Body of pancreas (tissue), 4 donors: ENCODE data around the gene PTPRN2.

ENCODE experiments used
- POLR2A ChIP-seq, 3 donors: fragments of 450-650 bp; IDR thresholded peaks; one replicate each; pipeline ENCODE4 v1.6.1; 2016; ENCODE audit warnings: antibody characterized with exemption in 3 of 3, mild to moderate bottlenecking in 2 of 3
- TF ChIP-seq, protein P1 (sequence below), 7 experiments: fragments of 450-650 bp in 4 of 7; fragments of 200-600 bp in 3 of 7; sonication (generic) in 3 of 7; IDR thresholded peaks; one replicate each; pipeline ENCODE4 v1.5.1; 2016 to 2019; ENCODE audit warnings: antibody characterized with exemption in 7 of 7

DNA sequence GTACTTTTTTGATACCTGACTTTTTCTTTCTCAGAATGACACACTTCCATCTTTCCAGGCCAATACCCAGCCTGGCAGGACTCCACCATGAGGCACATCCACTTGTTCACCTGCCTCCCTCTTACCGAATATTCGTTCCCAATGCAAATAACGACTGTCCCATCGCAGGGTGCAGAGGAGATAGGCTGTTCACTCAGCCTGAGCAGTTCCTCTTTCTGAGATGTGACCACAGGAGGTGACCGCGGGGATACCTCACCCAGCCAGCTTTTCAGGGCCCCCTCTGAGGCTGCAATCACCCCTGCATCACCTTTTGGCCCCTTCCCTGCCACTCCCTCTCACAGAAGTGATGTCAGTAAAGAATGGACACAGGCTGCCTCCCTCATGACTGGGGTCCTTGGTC lies 28.3 kb downstream of the PTPRN2 start:
- TF ChIP-seq, protein P1, sequence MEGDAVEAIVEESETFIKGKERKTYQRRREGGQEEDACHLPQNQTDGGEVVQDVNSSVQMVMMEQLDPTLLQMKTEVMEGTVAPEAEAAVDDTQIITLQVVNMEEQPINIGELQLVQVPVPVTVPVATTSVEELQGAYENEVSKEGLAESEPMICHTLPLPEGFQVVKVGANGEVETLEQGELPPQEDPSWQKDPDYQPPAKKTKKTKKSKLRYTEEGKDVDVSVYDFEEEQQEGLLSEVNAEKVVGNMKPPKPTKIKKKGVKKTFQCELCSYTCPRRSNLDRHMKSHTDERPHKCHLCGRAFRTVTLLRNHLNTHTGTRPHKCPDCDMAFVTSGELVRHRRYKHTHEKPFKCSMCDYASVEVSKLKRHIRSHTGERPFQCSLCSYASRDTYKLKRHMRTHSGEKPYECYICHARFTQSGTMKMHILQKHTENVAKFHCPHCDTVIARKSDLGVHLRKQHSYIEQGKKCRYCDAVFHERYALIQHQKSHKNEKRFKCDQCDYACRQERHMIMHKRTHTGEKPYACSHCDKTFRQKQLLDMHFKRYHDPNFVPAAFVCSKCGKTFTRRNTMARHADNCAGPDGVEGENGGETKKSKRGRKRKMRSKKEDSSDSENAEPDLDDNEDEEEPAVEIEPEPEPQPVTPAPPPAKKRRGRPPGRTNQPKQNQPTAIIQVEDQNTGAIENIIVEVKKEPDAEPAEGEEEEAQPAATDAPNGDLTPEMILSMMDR (IDR thresholded peaks at IDR 0.05), result no peak
- TF ChIP-seq POLR2A (IDR thresholded peaks at IDR 0.05), result no peak
